ENCODE measurements around the gene UBFD1.
A peak's percentile ranks its signal among the peaks of the same experiment; 100 is the strongest.
"Not testable (repeated sequence)": the region's sequence is repeated elsewhere in the genome, so short reads cannot be mapped to it uniquely, and the experiment has no call there.

Gene UBFD1

GRCh38 chr16:23556881-23557778 lies at the start of gene UBFD1, which contains the start of gene EARS2:
Gene UBFD1, plus strand, starts transcription at chr16:23557727. Its CDS starts 16 bp downstream, at chr16:23557743.
Gene EARS2, minus strand, starts transcription at chr16:23557350. Its CDS starts 7 bp downstream, at chr16:23557343.
- peak; percentile 90 for DNase-seq (ENCODE audit: low read depth)

- no peak for DNase-seq (ENCODE audit: low read depth)
Observed at GRCh38 chr16:23508589-23509440, 48.7 kb upstream of the UBFD1 start.

GRCh38 chr16:23509441-23509754 lies 48.1 kb upstream of the UBFD1 start:
- DNase-seq (ENCODE audit: low read depth) = no peak

- no peak for DNase-seq (ENCODE audit: low read depth)
Observed at GRCh38 chr16:23509782-23510163, 47.8 kb upstream of the UBFD1 start.

- DNase-seq (ENCODE audit: low read depth) = peak; percentile 36
Observed at GRCh38 chr16:23510164-23510914, 47.2 kb upstream of the UBFD1 start, which contains the start of gene GGA2. Gene GGA2, minus strand, starts transcription at chr16:23510494. Its CDS starts 83 bp downstream, at chr16:23510411.

- DNase-seq (ENCODE audit: low read depth) = not testable (repeated sequence)
Observed at GRCh38 chr16:23510915-23511270, 46.6 kb upstream of the UBFD1 start.

- DNase-seq (ENCODE audit: low read depth) = no peak
Observed at GRCh38 chr16:23511731-23512130, 45.8 kb upstream of the UBFD1 start.

GRCh38 chr16:23512168-23512695 lies 45.3 kb upstream of the UBFD1 start:
- DNase-seq (ENCODE audit: low read depth) = no peak

GRCh38 chr16:23514381-23515152 lies 43.0 kb upstream of the UBFD1 start:
- DNase-seq (ENCODE audit: low read depth) = no peak

GRCh38 chr16:23515881-23516280 lies 41.6 kb upstream of the UBFD1 start:
- DNase-seq (ENCODE audit: low read depth) = no peak

- no peak for DNase-seq (ENCODE audit: low read depth)
Observed at GRCh38 chr16:23516366-23517137, 41.0 kb upstream of the UBFD1 start.

GRCh38 chr16:23518435-23518891 lies 39.1 kb upstream of the UBFD1 start:
- DNase-seq (ENCODE audit: low read depth) = no peak

GRCh38 chr16:23519282-23519681 lies 38.2 kb upstream of the UBFD1 start:
- DNase-seq (ENCODE audit: low read depth) = no peak

GRCh38 chr16:23520500-23520899 lies 37.0 kb upstream of the UBFD1 start:
- no peak for DNase-seq (ENCODE audit: low read depth)

GRCh38 chr16:23521037-23521743 lies 36.3 kb upstream of the UBFD1 start:
- no peak for DNase-seq (ENCODE audit: low read depth)

GRCh38 chr16:23521965-23522364 lies 35.6 kb upstream of the UBFD1 start:
- DNase-seq (ENCODE audit: low read depth) = no peak

- no peak for DNase-seq (ENCODE audit: low read depth)
Observed at GRCh38 chr16:23523321-23523720, 34.2 kb upstream of the UBFD1 start.

- no peak for DNase-seq (ENCODE audit: low read depth)
Observed at GRCh38 chr16:23523876-23524385, 33.6 kb upstream of the UBFD1 start.

GRCh38 chr16:23524886-23525285 lies 32.6 kb upstream of the UBFD1 start:
- no peak for DNase-seq (ENCODE audit: low read depth)
